HG02885 (cell line): ENCODE data around the gene CSGALNACT2.

ENCODE experiments used
- ATAC-seq: cut with Tn5 transposase; IDR thresholded peaks from one replicate; pipeline ENCODE4 v1.9.1; 2021; ENCODE audit warnings: mild to moderate bottlenecking; ENCODE audit not compliant: unreplicated experiment, poor library complexity

CSGALNACT2 gene

GRCh38 chr10:43199088-43199683 lies 60.9 kb downstream of the CSGALNACT2 start:
- no peak for ATAC-seq

GRCh38 chr10:43199684-43200537 lies 61.7 kb downstream of the CSGALNACT2 start:
- ATAC-seq = no peak

- ATAC-seq = no peak
Observed at GRCh38 chr10:43200538-43201390, 62.5 kb downstream of the CSGALNACT2 start.

GRCh38 chr10:43201545-43202131 lies 63.4 kb downstream of the CSGALNACT2 start:
- no peak for ATAC-seq

GRCh38 chr10:43202224-43202656 lies 64.0 kb downstream of the CSGALNACT2 start:
- ATAC-seq = peak; percentile 57

GRCh38 chr10:43202657-43203447 lies 64.6 kb downstream of the CSGALNACT2 start:
- peak; percentile 46 for ATAC-seq

GRCh38 chr10:43203448-43204041 lies 65.3 kb downstream of the CSGALNACT2 start:
- no peak for ATAC-seq

- no peak for ATAC-seq
Observed at GRCh38 chr10:43204042-43204942, 66.0 kb downstream of the CSGALNACT2 start.

GRCh38 chr10:43204943-43205671 lies 66.9 kb downstream of the CSGALNACT2 start:
- ATAC-seq = peak; percentile 74

- ATAC-seq = no peak
Observed at GRCh38 chr10:43205681-43206390, 67.6 kb downstream of the CSGALNACT2 start.

- ATAC-seq = no peak
Observed at GRCh38 chr10:43206391-43207235, 68.4 kb downstream of the CSGALNACT2 start.

GRCh38 chr10:43208147-43209073 lies 70.2 kb downstream of the CSGALNACT2 start:
- no peak for ATAC-seq

- ATAC-seq = no peak
Observed at GRCh38 chr10:43209074-43209455, 70.8 kb downstream of the CSGALNACT2 start.

GRCh38 chr10:43209651-43210141 lies 71.5 kb downstream of the CSGALNACT2 start:
- ATAC-seq = no peak

GRCh38 chr10:43210556-43210955 lies 72.3 kb downstream of the CSGALNACT2 start:
- ATAC-seq = no peak
